PC-3 (cell line): ENCODE measurements around the gene NGF. TPM values are rescaled to one million over a fixed set of nuclear protein-coding genes. Genes with fewer than 3 reads are reported as not detected.

Experiments
- ATAC-seq: fragments of 200-7000 bp; cut with Tn5 transposase; 2 replicates; pipeline ENCODE4 v1.9.1; 2020; ENCODE audit warnings: mild to moderate bottlenecking, moderate library complexity
- BruUV-seq: library from RNA; stranded (reverse); fragments of 400-500 nt; replicated peaks from 2 replicates; lab custom pipeline; 2021; lab: Mats Ljungman, UMichigan
- CTCF ChIA-PET: fragments of 300-600 bp; sonication (Branson Sonifier 250); formaldehyde crosslinking; loops from one replicate; lab custom pipeline; 2022; ENCODE audit warnings: antibody characterized with exemption; lab: Charles Lee
- POLR2A ChIA-PET: fragments of 300-600 bp; sonication (Branson Sonifier 250); formaldehyde crosslinking; loops from one replicate; lab custom pipeline; 2022; ENCODE audit warnings: antibody characterized with exemption; ENCODE audit not compliant: unreplicated experiment; lab: Charles Lee
- DNase-seq: peaks from one replicate; pipeline ENCODE4 v3.0.0-alpha.2; 2015
- H2AFZ ChIP-seq: fragments of 300-600 bp; sonication (generic); 2 replicates; pipeline ENCODE4 v1.6.0; 2016; ENCODE audit warnings: antibody characterized with exemption, low read length
- H3F3A ChIP-seq: fragments of 300-600 bp; sonication (generic); one replicate; pipeline ENCODE4 v1.6.0; 2017; ENCODE audit warnings: antibody characterized with exemption, low read length, control low read depth, mild to moderate bottlenecking; ENCODE audit not compliant: unreplicated experiment
- H3K27ac ChIP-seq: fragments of 300-600 bp; sonication (generic); 2 replicates; pipeline ENCODE4 v1.5.1; 2016; ENCODE audit warnings: mild to moderate bottlenecking, low read length
- H3K27me3 ChIP-seq: fragments of 300-600 bp; sonication (generic); 2 replicates; pipeline ENCODE4 v1.6.1; 2016; ENCODE audit warnings: low read length, mixed read lengths
- H3K36me3 ChIP-seq: fragments of 300-600 bp; sonication (generic); 2 replicates; pipeline ENCODE4 v1.6.1; 2016; ENCODE audit warnings: low read depth, mixed run types, low read length, mixed read lengths
- H3K4me1 ChIP-seq: fragments of 300-600 bp; sonication (generic); 2 replicates; pipeline ENCODE4 v1.5.1; 2016; ENCODE audit warnings: low read length; ENCODE audit not compliant: insufficient read depth
- H3K4me2 ChIP-seq: fragments of 300-600 bp; sonication (generic); 2 replicates; pipeline ENCODE4 v1.6.0; 2016; ENCODE audit warnings: low read length
- H3K4me3 ChIP-seq: fragments of 300-600 bp; sonication (generic); 2 replicates; pipeline ENCODE4 v1.5.1; 2016; ENCODE audit warnings: mild to moderate bottlenecking, low read length, mixed read lengths
- H3K79me2 ChIP-seq: fragments of 300-600 bp; sonication (generic); 2 replicates; pipeline ENCODE4 v1.6.1; 2017; ENCODE audit warnings: low read length, mixed read lengths
- H3K9ac ChIP-seq: fragments of 300-600 bp; sonication (generic); 2 replicates; pipeline ENCODE4 v1.6.0; 2016; ENCODE audit warnings: mild to moderate bottlenecking, low read length
- H3K9me2 ChIP-seq: fragments of 300-600 bp; sonication (generic); replicated peaks from 2 replicates; pipeline ENCODE4 v1.6.1; 2016; ENCODE audit warnings: mixed run types, low read length, mixed read lengths
- H3K9me3 ChIP-seq: fragments of 300-600 bp; sonication (generic); 2 replicates; pipeline ENCODE4 v1.6.1; 2016; ENCODE audit warnings: low read length, mixed read lengths
- H4K20me1 ChIP-seq: fragments of 300-600 bp; sonication (generic); 2 replicates; pipeline ENCODE4 v1.6.1; 2016; ENCODE audit warnings: low read length, mixed read lengths
- CTCF ChIP-seq: fragments of 300-600 bp; sonication (generic); conservative IDR thresholded peaks from 2 replicates; pipeline ENCODE4 v1.5.1; 2017; ENCODE audit warnings: antibody characterized with exemption, low read depth, mild to moderate bottlenecking, low read length
- EZH2 ChIP-seq: fragments of 300-600 bp; sonication (generic); IDR thresholded peaks from one replicate; pipeline ENCODE4 v1.6.1; 2017; ENCODE audit warnings: antibody characterized with exemption, mild to moderate bottlenecking, low read length; ENCODE audit not compliant: unreplicated experiment
- EZH2phosphoT487 ChIP-seq: fragments of 300-600 bp; sonication (generic); IDR thresholded peaks from 2 replicates; pipeline ENCODE4 v1.6.1; 2018; ENCODE audit warnings: mild to moderate bottlenecking, antibody characterized with exemption, low read length, borderline replicate concordance
- intact Hi-C: fragments of 100-400 bp; cut with micrococcal nuclease; formaldehyde crosslinking; loops from 2 replicates; pipeline ENCODE4 v1.9.0; 2023
- total RNA-seq: library from RNA; depleted of rRNA; stranded (reverse); fragments of >200 nt; gene quantifications from 2 replicates; pipeline ENCODE4 v1.2.3, GENCODE V29; 2014

The NGF gene
- total RNA-seq, 1 experiment from 2014 or later: 2.4 TPM

- Histone ChIP-seq H3K79me2 (no peaks in the 10 kb centered on the region), H3K9me3 (no peaks in the 10 kb centered on the region), H3K9ac (no peak overlapping the region), H3K4me1 (no peaks in the 10 kb centered on the region), H3K9me2 (0 out of 2 replicates have a peak, but pooled peaks cover 6% of the 10 kb centered on the region), H3K4me3 (no peak overlapping the region), H3K4me2 (no peak overlapping the region), H3K36me3 (no peaks in the 10 kb centered on the region), H3K27me3 (no peaks in the 10 kb centered on the region), H4K20me1 (no peaks in the 10 kb centered on the region), H3K27ac (no peak overlapping the region), H3F3A (no peaks in the 10 kb centered on the region), H2AFZ (no peak overlapping the region)
- POLR2A ChIA-PET: no interaction called here
- intact Hi-C loops: no loop called here
- no TSS peak for BruUV-seq
- no peak for TF ChIP-seq EZH2phosphoT487
- CTCF ChIA-PET: no interaction called here
- DNase-seq: no peak
- no peak for ATAC-seq
Observed at GRCh38 chr1:115356356-115356755, 18.3 kb upstream of the NGF start.

GRCh38 chr1:115355069-115355468 is 17.0 kb upstream of the NGF start:
- Histone ChIP-seq H3K9me2 (0 out of 2 replicates have a peak, but pooled peaks cover 6% of the 10 kb centered on the region), H3K27ac (no peak overlapping the region), H3K79me2 (no peaks in the 10 kb centered on the region), H4K20me1 (no peaks in the 10 kb centered on the region), H3K36me3 (no peaks in the 10 kb centered on the region), H3K27me3 (no peaks in the 10 kb centered on the region), H3K9ac (no peak overlapping the region), H3K9me3 (no peaks in the 10 kb centered on the region), H3K4me1 (no peaks in the 10 kb centered on the region), H3F3A (no peaks in the 10 kb centered on the region), H2AFZ (no peak overlapping the region), H3K4me2 (no peak overlapping the region), H3K4me3 (no peak overlapping the region)
- no TSS peak for BruUV-seq
- intact Hi-C loops: no loop called here
- no peak for DNase-seq
- ChIA-PET CTCF (no interaction called here), POLR2A (no interaction called here)
- ATAC-seq: no peak
- TF ChIP-seq CTCF: no peak
- TF ChIP-seq EZH2: no peak
- no peak for TF ChIP-seq EZH2phosphoT487

GRCh38 chr1:115351143-115351542 is 13.1 kb upstream of the NGF start:
- TF ChIP-seq EZH2phosphoT487 (no peak), CTCF (no peak), EZH2 (no peak)
- Histone ChIP-seq H3K4me1 (no peaks in the 10 kb centered on the region), H3K27ac (no peak overlapping the region), H3K9me3 (no peaks in the 10 kb centered on the region), H3F3A (no peaks in the 10 kb centered on the region), H3K9me2 (no peaks in the 10 kb centered on the region), H3K36me3 (no peaks in the 10 kb centered on the region), H4K20me1 (no peaks in the 10 kb centered on the region), H3K79me2 (no peaks in the 10 kb centered on the region), H2AFZ (no peak overlapping the region), H3K9ac (no peak overlapping the region), H3K4me2 (no peak overlapping the region), H3K4me3 (no peak overlapping the region), H3K27me3 (no peaks in the 10 kb centered on the region)
- BruUV-seq: no TSS peak
- CTCF ChIA-PET: no interaction called here
- intact Hi-C loops: no loop called here
- DNase-seq: no peak
- POLR2A ChIA-PET: no interaction called here
- ATAC-seq: no peak
